ENCODE results near the gene DVL1. TPM values are rescaled to one million over a fixed set of nuclear protein-coding genes. Genes with fewer than 3 reads are reported as not detected.

The DVL1 gene
- total and polyA plus RNA-seq, 2 of the 13 experiments (the other 11 are each of a cell fraction or from before 2014, with no cell fraction given) = 30.8 to 60.4 TPM

- no peak for TF ChIP-seq CEBPZ (IDR thresholded peaks at IDR 0.05; ENCODE audit: low read length)
- TF ChIP-seq PHB2 (IDR thresholded peaks at IDR 0.05; ENCODE audit: partially characterized antibody) = no peak
- TF ChIP-seq BATF2 (CRISPR knock-in tag; IDR thresholded peaks at IDR 0.05) = no peak
- no peak for TF ChIP-seq ZNF124 (CRISPR knock-in tag; IDR thresholded peaks at IDR 0.05)
- no peak for TF ChIP-seq RAD51 (IDR thresholded peaks at IDR 0.05; ENCODE audit: borderline replicate concordance)
- no peak for TF ChIP-seq ZNF772 (CRISPR knock-in tag; IDR thresholded peaks at IDR 0.05)
- TF ChIP-seq BRD4 (CRISPR knock-in tag; IDR thresholded peaks at IDR 0.05) = no peak; the same call in 1 of the 2 replicates
- no peak for TF ChIP-seq BHLHE40 (IDR thresholded peaks at IDR 0.05; ENCODE audit: low read length)
- 0 out of 2 replicates have a peak, but pooled peaks have one; percentile 33 for TF ChIP-seq ZBTB42 (CRISPR knock-in tag; IDR thresholded peaks at IDR 0.05)
- TF ChIP-seq IRX3 (CRISPR knock-in tag; IDR thresholded peaks at IDR 0.05; ENCODE audit: borderline replicate concordance, low read depth) = no peak
- no peak for TF ChIP-seq XBP1 (CRISPR knock-in tag; IDR thresholded peaks at IDR 0.05)
- no peak for TF ChIP-seq FOXP4 (CRISPR knock-in tag; IDR thresholded peaks at IDR 0.05)
- 0 out of 2 replicates have a peak, but pooled peaks have one; percentile 6 for TF ChIP-seq ZNF576 (CRISPR knock-in tag; IDR thresholded peaks at IDR 0.05)
- TF ChIP-seq SAFB2 (CRISPR knock-in tag; IDR thresholded peaks at IDR 0.05; ENCODE audit: borderline replicate concordance, low read depth) = no peak
- no peak for TF ChIP-seq HBP1 (CRISPR knock-in tag; IDR thresholded peaks at IDR 0.05; ENCODE audit: low read depth)
- TF ChIP-seq ZBTB44 (CRISPR knock-in tag; IDR thresholded peaks at IDR 0.05) = no peak
- TF ChIP-seq TAF1 (CRISPR knock-in tag; IDR thresholded peaks at IDR 0.05) = 0 out of 2 replicates have a peak, but pooled peaks have one; percentile 1
- no peak for TF ChIP-seq MXD4 (CRISPR knock-in tag; IDR thresholded peaks at IDR 0.05)
- TF ChIP-seq SSRP1 (CRISPR knock-in tag; IDR thresholded peaks at IDR 0.05) = no peak
- TF ChIP-seq SMAD1 (CRISPR knock-in tag; IDR thresholded peaks at IDR 0.05; ENCODE audit: borderline replicate concordance, low read depth) = 0 out of 2 replicates have a peak, but pooled peaks have one; percentile 28
- no peak for TF ChIP-seq KLF11 (CRISPR knock-in tag; IDR thresholded peaks at IDR 0.05)
Measured at GRCh38 chr1:1307261-1307922, 41.8 kb downstream of the DVL1 start (continued).

All from HepG2 (cell line).